H1 (cell line): ENCODE results near the gene KIF4A.

ENCODE experiments used
- BCL11A ChIP-seq, 2 experiments: IDR thresholded peaks; one replicate each; pipeline ENCODE4 v1.6.1; 2011; ENCODE audit warnings: low read depth in 2 of 2, low read length in 2 of 2, mild to moderate bottlenecking in 2 of 2
- CTBP2 ChIP-seq: IDR thresholded peaks from 2 replicates; pipeline ENCODE4 v1.7.0; 2011; ENCODE audit warnings: borderline replicate concordance, mild to moderate bottlenecking, moderate library complexity, mixed read lengths, low read length; ENCODE audit not compliant: insufficient read depth, insufficient read length
- CTCF ChIP-seq, 3 experiments: IDR thresholded peaks; 1 replicate in 2 of 3; 2 replicates in 1 of 3; pipeline versions ENCODE4 v1.5.1 to v1.6.1; 2011; ENCODE audit warnings: low read length in 3 of 3, mild to moderate bottlenecking in 3 of 3, inconsistent platforms in 2 of 3, low read depth in 1 of 3, moderate library complexity in 1 of 3; ENCODE audit not compliant: insufficient read depth in 1 of 3; ENCODE audit errors: control extremely low read depth in 1 of 3
- JUND ChIP-seq: IDR thresholded peaks from 2 replicates; pipeline ENCODE4 v1.6.1; 2011; ENCODE audit warnings: mild to moderate bottlenecking, improper control_type of control experiment, low read length
- KDM1A ChIP-seq: fragments of 200-600, 300-600 bp; sonication (generic); IDR thresholded peaks from 2 replicates; pipeline ENCODE4 v1.7.1; 2016; ENCODE audit warnings: mild to moderate bottlenecking, low read length, borderline replicate concordance
- MAX ChIP-seq: IDR thresholded peaks from 2 replicates; pipeline ENCODE4 v1.6.1; 2012; ENCODE audit warnings: inconsistent platforms
- POLR2A ChIP-seq, 2 experiments: IDR thresholded peaks; 1 replicate in 1 of 2; 2 replicates in 1 of 2; pipeline ENCODE4 v1.6.1; 2011; ENCODE audit warnings: low read depth in 2 of 2, low read length in 2 of 2, mild to moderate bottlenecking in 2 of 2; ENCODE audit errors: control extremely low read depth in 1 of 2
- SP2 ChIP-seq: IDR thresholded peaks from 2 replicates; pipeline ENCODE4 v1.6.1; 2012; ENCODE audit warnings: mild to moderate bottlenecking, low read length, inconsistent platforms
- TBP ChIP-seq: IDR thresholded peaks from 2 replicates; pipeline ENCODE4 v1.6.1; 2011; ENCODE audit warnings: low read depth, low read length, improper control_type of control experiment

DNA sequence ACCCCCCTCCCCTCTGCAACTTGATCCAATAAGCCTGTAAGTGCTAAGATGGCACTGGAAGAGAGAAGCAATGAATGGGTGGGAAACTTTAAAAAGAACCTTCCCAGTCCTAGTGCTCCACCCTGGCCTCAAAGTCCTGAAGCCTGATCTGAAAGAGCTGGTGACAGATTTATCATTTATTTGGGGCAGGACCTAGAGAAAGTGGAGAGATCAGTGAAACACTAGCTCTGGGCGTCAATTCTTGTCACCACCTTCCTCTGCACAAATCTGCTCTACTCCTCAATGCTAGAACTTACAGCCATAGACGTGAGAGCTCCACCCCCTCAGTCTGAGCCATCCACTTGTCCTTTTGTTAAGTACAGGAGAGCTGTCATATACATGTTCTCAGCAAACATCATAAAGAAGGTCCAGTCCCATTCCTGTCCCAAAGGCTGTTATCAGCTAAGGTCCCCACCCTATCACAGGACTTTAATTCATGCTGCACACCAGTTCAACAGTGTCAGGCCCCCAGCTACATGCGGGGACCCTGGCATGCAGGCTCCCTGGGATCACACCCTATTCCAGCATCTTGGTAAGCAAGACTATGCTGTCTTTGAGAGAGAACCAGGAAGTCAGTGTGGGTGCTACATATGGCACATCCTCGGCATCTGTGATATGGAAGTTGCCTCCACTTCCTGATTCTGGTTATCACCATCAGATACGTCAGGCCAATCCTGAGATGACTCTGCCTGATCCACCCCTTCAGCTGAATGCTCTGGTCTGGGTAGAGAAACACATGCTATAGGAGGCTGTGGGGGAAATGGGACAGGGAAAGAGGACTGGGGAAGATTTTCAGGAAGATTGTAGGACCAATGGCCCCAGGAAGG lies 32.2 kb upstream of the KIF4A start:
- no peak for TF ChIP-seq CTCF (IDR thresholded peaks at IDR 0.05; ENCODE audit: control extremely low read depth in 1 of 3, insufficient read depth in 1 of 3, low read depth in 1 of 3, low read length in 3 of 3)
- TF ChIP-seq TBP = no peak
- no peak for TF ChIP-seq BCL11A (IDR thresholded peaks at IDR 0.05; ENCODE audit: low read depth in 2 of 2, low read length in 2 of 2)
- no peak for TF ChIP-seq SP2
- TF ChIP-seq JUND = no peak
- TF ChIP-seq POLR2A (IDR thresholded peaks at IDR 0.05; ENCODE audit: control extremely low read depth in 1 of 2, low read depth in 2 of 2, low read length in 2 of 2) = no peak
- TF ChIP-seq KDM1A = no peak
- TF ChIP-seq CTBP2 = no peak
- TF ChIP-seq MAX = no peak
